Measurements from ENCODE around the gene BFSP2.
A peak's percentile ranks its signal among the peaks of the same experiment; 100 is the strongest.

Gene BFSP2

GRCh38 chr3:133457025-133457424 is 57.2 kb downstream of the BFSP2 start:
- no peaks in the 10 kb centered on the region for H4K20me1 ChIP-seq (ENCODE audit: insufficient read depth, low read length)
- no peak for TF ChIP-seq CTCF (IDR thresholded peaks at IDR 0.05; ENCODE audit: low read length)
- no peak for TF ChIP-seq EZH2 (optimal IDR thresholded peaks at IDR 0.05; ENCODE audit: low read depth, low read length)
- TF ChIP-seq EZH2phosphoT487 (IDR thresholded peaks at IDR 0.05; ENCODE audit: low read length), result no peak
- H3K9me2 ChIP-seq (replicated peaks; ENCODE audit: insufficient read depth, low read length), result no peaks in the 10 kb centered on the region
- no peak overlapping the region for H3K27ac ChIP-seq (ENCODE audit: low read length)
- no peak overlapping the region for H3K4me3 ChIP-seq (ENCODE audit: low read length)
- peaks cover 17% of the 10 kb centered on the region for H3F3A ChIP-seq (ENCODE audit: insufficient read depth, low read length)
- H3K27me3 ChIP-seq (replicated peaks; ENCODE audit: insufficient read depth, low read length), result no peaks in the 10 kb centered on the region
- no peak overlapping the region for H2AFZ ChIP-seq (ENCODE audit: low read length)
- H3K4me1 ChIP-seq (ENCODE audit: low read length), result peaks cover 27% of the 10 kb centered on the region
- no peaks in the 10 kb centered on the region for H3K79me2 ChIP-seq (ENCODE audit: low read length)
- no peaks in the 10 kb centered on the region for H3K9me3 ChIP-seq (replicated peaks; ENCODE audit: insufficient read depth, low read length)
- H3K4me2 ChIP-seq (ENCODE audit: low read depth, low read length), result no peak overlapping the region
- DNase-seq, result no peak
- no peak overlapping the region for H3K9ac ChIP-seq (ENCODE audit: low read length)
- H3K36me3 ChIP-seq (replicated peaks; ENCODE audit: insufficient read depth, low read length), result no peaks in the 10 kb centered on the region

- no peak overlapping the region for H3K27ac ChIP-seq (ENCODE audit: low read length)
- H3K9me2 ChIP-seq (replicated peaks; ENCODE audit: insufficient read depth, low read length), result no peaks in the 10 kb centered on the region
- H3K36me3 ChIP-seq (replicated peaks; ENCODE audit: insufficient read depth, low read length), result no peaks in the 10 kb centered on the region
- H2AFZ ChIP-seq (ENCODE audit: low read length), result no peak overlapping the region
- no peaks in the 10 kb centered on the region for H3K27me3 ChIP-seq (replicated peaks; ENCODE audit: insufficient read depth, low read length)
- no peak overlapping the region for H3K4me2 ChIP-seq (ENCODE audit: low read depth, low read length)
- DNase-seq, result no peak
- H3F3A ChIP-seq (ENCODE audit: insufficient read depth, low read length), result peaks cover 20% of the 10 kb centered on the region
- no peaks in the 10 kb centered on the region for H3K9me3 ChIP-seq (replicated peaks; ENCODE audit: insufficient read depth, low read length)
- no peak overlapping the region for H3K4me3 ChIP-seq (ENCODE audit: low read length)
- H3K79me2 ChIP-seq (ENCODE audit: low read length), result no peaks in the 10 kb centered on the region
- peaks cover 32% of the 10 kb centered on the region for H3K4me1 ChIP-seq (ENCODE audit: low read length)
- no peaks in the 10 kb centered on the region for H4K20me1 ChIP-seq (ENCODE audit: insufficient read depth, low read length)
- H3K9ac ChIP-seq (ENCODE audit: low read length), result no peak overlapping the region
- TF ChIP-seq CTCF (IDR thresholded peaks at IDR 0.05; ENCODE audit: low read length) (peak; percentile 51), EZH2 (optimal IDR thresholded peaks at IDR 0.05; ENCODE audit: low read depth, low read length) (no peak), EZH2phosphoT487 (IDR thresholded peaks at IDR 0.05; ENCODE audit: low read length) (no peak)
Observed at GRCh38 chr3:133457465-133458067, 57.7 kb downstream of the BFSP2 start.

- H3K4me2 ChIP-seq (ENCODE audit: low read depth, low read length), result no peak overlapping the region
- no peak overlapping the region for H3K9ac ChIP-seq (ENCODE audit: low read length)
- no peak overlapping the region for H3K4me3 ChIP-seq (ENCODE audit: low read length)
- H3K79me2 ChIP-seq (ENCODE audit: low read length), result no peaks in the 10 kb centered on the region
- no peaks in the 10 kb centered on the region for H4K20me1 ChIP-seq (ENCODE audit: insufficient read depth, low read length)
- H3K27me3 ChIP-seq (replicated peaks; ENCODE audit: insufficient read depth, low read length), result no peaks in the 10 kb centered on the region
- no peaks in the 10 kb centered on the region for H3K9me2 ChIP-seq (replicated peaks; ENCODE audit: insufficient read depth, low read length)
- TF ChIP-seq EZH2 (optimal IDR thresholded peaks at IDR 0.05; ENCODE audit: low read depth, low read length) (no peak), EZH2phosphoT487 (IDR thresholded peaks at IDR 0.05; ENCODE audit: low read length) (no peak), CTCF (IDR thresholded peaks at IDR 0.05; ENCODE audit: low read length) (no peak)
- no peak overlapping the region for H2AFZ ChIP-seq (ENCODE audit: low read length)
- peaks cover 33% of the 10 kb centered on the region for H3F3A ChIP-seq (ENCODE audit: insufficient read depth, low read length)
- no peak overlapping the region for H3K27ac ChIP-seq (ENCODE audit: low read length)
- DNase-seq, result no peak
- H3K9me3 ChIP-seq (replicated peaks; ENCODE audit: insufficient read depth, low read length), result no peaks in the 10 kb centered on the region
- no peaks in the 10 kb centered on the region for H3K36me3 ChIP-seq (replicated peaks; ENCODE audit: insufficient read depth, low read length)
- H3K4me1 ChIP-seq (ENCODE audit: low read length), result peaks cover 44% of the 10 kb centered on the region
Observed at GRCh38 chr3:133459400-133459799, 59.5 kb downstream of the BFSP2 start.

All from MM.1S (cell line).